Tibial nerve (tissue), 4 donors: ENCODE measurements around the gene MSN. TPM values are rescaled to one million over a fixed set of nuclear protein-coding genes. Genes with fewer than 3 reads are reported as not detected.

Experiments
- DNase-seq, 2 donors: peaks; one replicate each; pipeline ENCODE4 v3.0.0-alpha.2; 2019; ENCODE audit warnings: low spot score in 2 of 2
- H3K27ac ChIP-seq, 4 donors: fragments of 200-600 bp; sonication (generic) in 3 of 4; one replicate each; pipeline ENCODE4 v1.5.1; 2017 to 2019; ENCODE audit warnings: mild to moderate bottlenecking in 1 of 4
- H3K27me3 ChIP-seq, 2 donors: fragments of 200-600 bp; sonication (generic) in 1 of 2; one replicate each; pipeline versions ENCODE4 v1.5.1 to v1.6.0; 2017 to 2019
- H3K36me3 ChIP-seq, 3 donors: fragments of 200-600 bp; sonication (generic); one replicate each; pipeline ENCODE4 v1.5.1; 2018 to 2019
- H3K4me1 ChIP-seq, 4 donors: fragments of 200-600 bp; sonication (generic) in 3 of 4; one replicate each; pipeline ENCODE4 v1.5.1; 2017 to 2019
- H3K4me3 ChIP-seq, 4 donors: fragments of 200-600 bp; sonication (generic) in 3 of 4; one replicate each; pipeline ENCODE4 v1.5.1; 2017 to 2019; ENCODE audit warnings: mild to moderate bottlenecking in 1 of 4, moderate library complexity in 1 of 4
- H3K9me3 ChIP-seq, 4 donors: fragments of 200-600 bp; sonication (generic) in 3 of 4; one replicate each; pipeline ENCODE4 v1.5.1; 2017 to 2019
- EP300 ChIP-seq, 2 donors: sonication (generic); formaldehyde crosslinking; IDR thresholded peaks; one replicate each; pipeline ENCODE4 v1.6.1; 2017; ENCODE audit warnings: antibody characterized with exemption in 2 of 2, mild to moderate bottlenecking in 1 of 2
- POLR2A ChIP-seq, 2 donors: fragments of 450-650 bp; IDR thresholded peaks; one replicate each; pipeline ENCODE4 v1.6.1; 2017; ENCODE audit warnings: antibody characterized with exemption in 2 of 2, mild to moderate bottlenecking in 2 of 2, moderate library complexity in 2 of 2
- WGBS, 2 donors: methylation state at CpG; one replicate each; pipeline ENCODE4 v1.1.5; 2018; 5-methylcytosine and 5-hydroxymethylcytosine counted together
- total RNA-seq, 4 donors: library from RNA; depleted of rRNA; stranded (reverse); fragments of >200 nt; gene quantifications; one replicate each; pipeline ENCODE4 v1.1.0, GENCODE V29; 2016
- TF ChIP-seq, protein P1 (sequence below), 5 experiments: fragments of 200-600 bp in 3 of 5; fragments of 450-650 bp in 2 of 5; sonication (generic) in 3 of 5; IDR thresholded peaks; one replicate each; pipeline ENCODE4 v1.5.1; 2016 to 2019; ENCODE audit warnings: antibody characterized with exemption in 5 of 5, mild to moderate bottlenecking in 3 of 5, moderate library complexity in 2 of 5

Gene MSN
- total RNA-seq, 4 donors from 2014 or later = 215 to 284 (median 258) TPM

DNA sequence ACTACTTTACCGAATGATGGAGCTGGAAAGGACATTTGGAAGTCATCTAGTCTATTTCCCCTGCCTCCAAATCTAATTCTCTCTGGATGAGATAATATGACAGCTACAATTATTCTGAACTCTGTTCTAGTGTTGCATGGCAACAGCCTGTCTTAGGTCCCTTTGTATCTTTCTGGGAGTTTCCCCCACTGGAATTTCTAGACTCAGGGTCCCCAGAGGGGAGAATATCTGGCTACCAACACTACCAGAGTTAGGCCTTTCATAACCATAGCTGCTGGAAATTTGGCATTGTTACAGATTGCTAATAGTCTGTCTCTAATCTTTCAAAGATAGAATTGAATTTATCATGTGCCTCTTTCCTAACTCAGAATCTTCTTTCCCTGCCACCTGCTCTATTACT lies 4.5 kb downstream of the MSN start:
- TF ChIP-seq EP300 (IDR thresholded peaks at IDR 0.05) (no peak), POLR2A (IDR thresholded peaks at IDR 0.05) (no peak)
- Histone ChIP-seq H3K4me1 (peaks cover 0 to 68% (median 28%) of the 10 kb centered on the region in 4 donors), H3K36me3 (no peaks in the 10 kb centered on the region), H3K4me3 (no peak overlapping the region), H3K27ac (peak overlapping the region in 3 of 4 donors; percentile 56 to 99 (median 80)), H3K9me3 (no peaks in the 10 kb centered on the region), H3K27me3 (peaks cover 0 to 5% of the 10 kb centered on the region in 2 donors)
- 5 to 16% methylated on average over 1 of the region's 1 CpG for WGBS, 2 donors
- DNase-seq = no peak

DNA sequence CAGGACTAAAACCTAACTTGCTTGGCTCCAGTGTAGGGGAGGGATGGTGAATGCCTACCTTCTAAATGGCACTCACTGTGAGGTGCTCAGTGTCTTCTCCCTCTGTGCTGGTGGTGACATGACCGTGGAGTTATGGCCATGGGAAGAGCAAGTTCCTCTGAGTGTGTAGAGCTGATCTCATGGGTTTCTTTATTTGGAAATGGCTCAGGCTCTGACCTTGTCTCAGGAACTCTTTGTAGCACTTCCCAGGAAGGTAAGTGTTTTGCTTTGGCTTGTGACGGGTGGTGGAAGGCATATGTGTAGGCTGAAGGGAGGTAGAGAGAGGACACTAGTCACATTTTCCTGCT lies 6.4 kb downstream of the MSN start:
- peaks cover 0 to 5% of the 10 kb centered on the region in 2 donors for H3K27me3 ChIP-seq
- DNase-seq = no peak
- peak overlapping the region; percentile 19 to 99 (median 71) for H3K27ac ChIP-seq
- H3K4me3 ChIP-seq = no peak overlapping the region
- no peaks in the 10 kb centered on the region for H3K36me3 ChIP-seq
- peaks cover 0 to 84% (median 42%) of the 10 kb centered on the region in 4 donors for H3K4me1 ChIP-seq
- TF ChIP-seq POLR2A (IDR thresholded peaks at IDR 0.05) (no peak), EP300 (IDR thresholded peaks at IDR 0.05) (no peak)
- TF ChIP-seq, protein P1, sequence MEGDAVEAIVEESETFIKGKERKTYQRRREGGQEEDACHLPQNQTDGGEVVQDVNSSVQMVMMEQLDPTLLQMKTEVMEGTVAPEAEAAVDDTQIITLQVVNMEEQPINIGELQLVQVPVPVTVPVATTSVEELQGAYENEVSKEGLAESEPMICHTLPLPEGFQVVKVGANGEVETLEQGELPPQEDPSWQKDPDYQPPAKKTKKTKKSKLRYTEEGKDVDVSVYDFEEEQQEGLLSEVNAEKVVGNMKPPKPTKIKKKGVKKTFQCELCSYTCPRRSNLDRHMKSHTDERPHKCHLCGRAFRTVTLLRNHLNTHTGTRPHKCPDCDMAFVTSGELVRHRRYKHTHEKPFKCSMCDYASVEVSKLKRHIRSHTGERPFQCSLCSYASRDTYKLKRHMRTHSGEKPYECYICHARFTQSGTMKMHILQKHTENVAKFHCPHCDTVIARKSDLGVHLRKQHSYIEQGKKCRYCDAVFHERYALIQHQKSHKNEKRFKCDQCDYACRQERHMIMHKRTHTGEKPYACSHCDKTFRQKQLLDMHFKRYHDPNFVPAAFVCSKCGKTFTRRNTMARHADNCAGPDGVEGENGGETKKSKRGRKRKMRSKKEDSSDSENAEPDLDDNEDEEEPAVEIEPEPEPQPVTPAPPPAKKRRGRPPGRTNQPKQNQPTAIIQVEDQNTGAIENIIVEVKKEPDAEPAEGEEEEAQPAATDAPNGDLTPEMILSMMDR (IDR thresholded peaks at IDR 0.05) = no peak
- WGBS, 2 donors = 20 to 68% methylated on average over 1 to 2 of the region's 2 CpGs
- no peaks in the 10 kb centered on the region for H3K9me3 ChIP-seq

DNA sequence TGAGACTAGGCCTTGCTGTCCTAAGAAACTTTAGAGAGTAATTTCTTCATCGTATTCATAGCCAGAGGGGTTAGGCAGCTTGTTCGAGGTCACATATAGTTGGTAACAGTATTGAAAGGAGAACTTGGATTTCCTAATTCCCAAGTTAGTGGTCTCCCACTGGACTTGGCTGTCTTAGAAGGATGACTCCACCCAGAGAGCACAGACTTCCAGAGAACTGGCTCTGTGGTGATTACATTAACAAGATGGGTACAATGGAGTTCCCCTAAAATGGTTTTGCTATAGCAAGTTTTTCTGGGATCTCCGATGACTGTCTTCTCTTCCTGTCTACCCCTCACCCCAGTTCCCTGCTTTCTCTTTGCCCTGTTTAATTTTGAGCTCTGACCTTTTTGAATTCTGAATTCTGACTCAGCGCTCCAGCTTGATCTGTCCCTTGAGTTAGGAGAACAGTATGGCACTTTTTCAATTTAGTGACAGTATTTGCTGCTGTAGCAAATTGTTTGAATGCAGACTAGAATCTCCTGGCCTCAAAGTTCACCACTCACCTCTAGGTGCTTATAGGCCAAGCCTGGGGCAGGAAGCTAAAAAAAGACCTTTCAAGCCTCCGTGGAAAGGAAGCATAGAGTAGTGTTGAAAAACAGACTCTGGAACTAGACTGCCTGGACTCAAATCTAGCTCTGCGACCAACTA lies 6.9 kb downstream of the MSN start:
- WGBS, 2 donors = 23 to 47% methylated on average over 6 of the region's 6 CpGs
- Histone ChIP-seq H3K4me1 (peaks cover 0 to 89% (median 46%) of the 10 kb centered on the region in 4 donors), H3K27ac (peak overlapping the region in 3 of 4 donors; percentile 62 to 99 (median 80)), H3K27me3 (peaks cover 0 to 5% of the 10 kb centered on the region in 2 donors), H3K9me3 (no peaks in the 10 kb centered on the region), H3K4me3 (no peak overlapping the region), H3K36me3 (no peaks in the 10 kb centered on the region)
- TF ChIP-seq, protein P1 (IDR thresholded peaks at IDR 0.05) = no peak
- TF ChIP-seq EP300 (IDR thresholded peaks at IDR 0.05) (peak in 1 of 2 donors; percentile 17), POLR2A (IDR thresholded peaks at IDR 0.05) (no peak)
- DNase-seq = no peak

DNA sequence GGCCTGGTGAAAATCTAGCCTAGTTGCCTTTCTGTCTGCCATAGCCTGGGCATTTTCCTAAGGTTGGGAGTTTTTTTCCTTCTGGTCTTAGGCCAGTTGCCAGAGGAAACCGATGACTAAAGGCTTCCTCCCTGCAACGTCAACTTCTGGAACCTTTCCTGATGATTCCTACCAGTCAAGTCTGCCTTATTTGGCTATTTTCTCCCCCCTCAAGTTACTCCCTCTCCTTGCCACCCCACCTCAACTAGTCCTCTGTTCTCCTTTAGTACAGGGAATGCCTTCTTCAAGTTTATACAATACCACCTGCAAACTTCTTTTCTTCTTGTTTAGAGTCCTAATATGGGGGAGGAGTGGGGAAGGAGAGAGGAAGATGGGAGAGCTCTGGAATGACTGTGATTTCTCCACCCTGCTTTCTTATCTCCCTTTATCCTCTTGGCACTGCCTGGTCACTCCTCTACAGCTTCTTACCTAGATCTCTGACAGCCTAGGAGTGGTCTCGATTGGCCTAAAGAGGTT lies 10.6 kb downstream of the MSN start:
- WGBS, 2 donors = 24 to 35% methylated on average over 3 of the region's 3 CpGs
- Histone ChIP-seq H3K36me3 (no peaks in the 10 kb centered on the region), H3K27ac (peak overlapping the region; percentile 72 to 99 (median 79)), H3K4me1 (peaks cover 0 to 94% (median 48%) of the 10 kb centered on the region in 4 donors), H3K27me3 (peaks cover 0 to 6% of the 10 kb centered on the region in 2 donors), H3K4me3 (no peak overlapping the region), H3K9me3 (no peaks in the 10 kb centered on the region)
- TF ChIP-seq, protein P1 (IDR thresholded peaks at IDR 0.05) = no peak
- peak in 1 of 2 donors; percentile 56 for TF ChIP-seq EP300 (IDR thresholded peaks at IDR 0.05)
- DNase-seq = peak in 1 of 2 donors; percentile 52

DNA sequence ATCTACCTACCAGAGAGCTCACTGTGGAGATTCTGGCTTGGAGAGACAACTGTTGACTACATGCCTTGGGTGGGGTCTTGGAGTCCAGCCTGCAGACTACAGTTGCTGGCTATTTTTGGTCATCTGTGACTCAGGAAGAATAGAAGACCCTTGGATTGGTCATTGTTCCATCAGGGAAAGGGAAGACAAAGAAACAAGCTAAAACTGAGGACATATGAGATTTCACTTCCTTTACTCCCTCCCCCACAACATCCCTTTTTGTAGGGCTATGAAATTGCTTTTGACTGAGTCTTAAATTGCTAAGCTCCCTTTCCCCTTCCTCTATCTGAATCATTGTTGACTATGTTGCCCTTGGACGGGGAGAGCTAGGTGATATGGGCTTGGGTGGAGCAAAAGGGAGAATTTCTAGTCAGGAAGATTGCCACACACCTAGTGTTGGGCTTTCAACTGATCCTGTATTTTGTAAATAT lies 11.7 kb downstream of the MSN start:
- no peak overlapping the region for H3K4me3 ChIP-seq
- 29 to 70% methylated on average over 1 of the region's 1 CpG for WGBS, 2 donors
- no peaks in the 10 kb centered on the region for H3K36me3 ChIP-seq
- H3K4me1 ChIP-seq = peaks cover 0 to 83% (median 40%) of the 10 kb centered on the region in 4 donors
- peaks cover 0 to 6% of the 10 kb centered on the region in 2 donors for H3K27me3 ChIP-seq
- H3K27ac ChIP-seq = peak overlapping the region in 3 of 4 donors; percentile 26 to 99 (median 86)
- TF ChIP-seq POLR2A (IDR thresholded peaks at IDR 0.05) = no peak
- TF ChIP-seq EP300 (IDR thresholded peaks at IDR 0.05) = peak in 1 of 2 donors; percentile 49
- TF ChIP-seq, protein P1 (IDR thresholded peaks at IDR 0.05) = no peak
- no peak for DNase-seq
- H3K9me3 ChIP-seq = no peaks in the 10 kb centered on the region
